ENCODE data around the gene GLYR1. TPM values are rescaled to one million over a fixed set of nuclear protein-coding genes. Genes with fewer than 3 reads are reported as not detected.

Gene GLYR1
- total RNA-seq, 1 experiment from 2014 or later = 67.3 TPM

DNA sequence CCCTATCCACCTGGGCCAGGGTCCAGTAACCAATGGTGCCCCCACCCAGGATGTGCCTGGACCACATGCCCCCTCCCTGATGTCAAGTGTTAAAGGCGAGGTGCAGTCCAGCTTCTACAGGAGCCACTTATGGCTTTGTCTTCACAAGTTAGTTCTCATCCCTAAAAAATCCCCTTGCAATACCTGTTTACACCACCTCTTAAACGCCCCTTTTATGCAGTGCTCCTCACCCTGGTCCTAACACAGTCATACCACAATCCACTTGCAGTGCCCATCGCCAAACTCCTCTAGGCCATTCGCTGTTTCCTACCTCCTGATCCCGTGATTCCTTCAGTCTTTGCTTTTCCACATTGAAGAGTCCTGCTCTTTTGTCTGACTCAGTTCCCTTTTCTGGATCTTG lies 7.1 kb downstream of the GLYR1 start:
- DNase-seq (ENCODE audit: unreplicated experiment) = no peak
- BruUV-seq (replicated peaks) = no TSS peak
- Mint-ChIP-seq H3K27me3 (ENCODE audit: insufficient read depth, unreplicated experiment) (no peaks in the 10 kb centered on the region), H3K4me1 (ENCODE audit: insufficient read depth, unreplicated experiment) (no peaks in the 10 kb centered on the region), H3K27ac (ENCODE audit: low read depth, unreplicated experiment) (no peak overlapping the region), H3K36me3 (ENCODE audit: insufficient read depth, unreplicated experiment) (peaks cover 95% of the 10 kb centered on the region), H3K4me3 (ENCODE audit: unreplicated experiment) (no peak overlapping the region), H3K9me3 (ENCODE audit: unreplicated experiment) (no peaks in the 10 kb centered on the region)
- intact Hi-C loops (cut with micrococcal nuclease) = loop anchor here (10.0 kb wide), 1 partner anchor 245 kb away; no protein-coding TSS in a partner anchor
- CTCF ChIA-PET = interaction anchor here (0.6 kb wide), 1 partner anchor 13 kb away, joined by 3 read pairs; no protein-coding TSS in a partner anchor
- POLR2A ChIA-PET = no interaction called here
- TF ChIP-seq CTCF (IDR thresholded peaks at IDR 0.05; ENCODE audit: unreplicated experiment) = no peak

DNA sequence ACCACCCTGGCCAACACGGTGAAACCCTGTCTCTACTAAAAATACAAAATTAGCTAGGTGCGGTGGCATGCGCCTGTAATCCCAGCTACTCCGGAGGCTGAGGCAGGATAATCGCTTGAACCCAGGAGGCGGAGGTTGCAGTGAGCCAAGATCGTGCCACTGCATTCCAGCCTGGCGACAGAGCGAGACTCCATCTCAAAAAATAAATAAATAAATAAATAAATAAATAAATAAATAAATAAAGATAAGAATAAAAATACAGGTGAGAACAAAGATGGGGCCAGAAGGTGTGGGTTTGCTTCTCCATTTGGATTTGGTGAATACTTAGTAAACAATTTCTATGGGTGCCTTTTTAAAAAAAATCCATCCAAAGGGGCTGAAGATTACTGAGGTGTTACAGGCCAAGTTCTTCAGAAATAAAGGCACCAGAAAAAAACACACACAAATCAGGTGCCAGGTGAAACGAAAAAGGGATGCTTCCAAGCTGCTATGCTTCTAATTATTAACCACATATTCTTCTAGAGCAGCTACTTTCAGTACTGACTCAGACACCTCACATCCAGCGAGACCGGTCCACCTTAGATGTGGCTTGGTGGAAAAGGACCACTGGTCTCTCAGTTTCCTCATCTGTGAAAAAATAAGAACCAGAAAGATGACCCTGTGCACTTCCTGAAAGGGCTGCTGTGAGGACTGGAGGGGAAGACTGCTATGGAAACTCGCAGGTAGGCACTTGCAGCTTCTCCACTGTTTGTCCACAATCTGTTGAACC lies 9.2 kb downstream of the GLYR1 start:
- H3K27me3 Mint-ChIP-seq (ENCODE audit: insufficient read depth, unreplicated experiment) = no peaks in the 10 kb centered on the region
- intact Hi-C loops (cut with micrococcal nuclease) = no loop called here
- no peaks in the 10 kb centered on the region for H3K4me1 Mint-ChIP-seq (ENCODE audit: insufficient read depth, unreplicated experiment)
- H3K9me3 Mint-ChIP-seq (ENCODE audit: unreplicated experiment) = no peaks in the 10 kb centered on the region
- no TSS peak for BruUV-seq (replicated peaks)
- POLR2A ChIA-PET = no interaction called here
- H3K4me3 Mint-ChIP-seq (ENCODE audit: unreplicated experiment) = no peak overlapping the region
- CTCF ChIA-PET = interaction anchor here (0.7 kb wide), 3 partner anchors 9 to 118 kb away, joined by 3 to 7 read pairs (median 3); no protein-coding TSS in a partner anchor
- peaks cover 93% of the 10 kb centered on the region for H3K36me3 Mint-ChIP-seq (ENCODE audit: insufficient read depth, unreplicated experiment)
- no peak for TF ChIP-seq CTCF (IDR thresholded peaks at IDR 0.05; ENCODE audit: unreplicated experiment)
- H3K27ac Mint-ChIP-seq (ENCODE audit: low read depth, unreplicated experiment) = no peak overlapping the region
- DNase-seq (ENCODE audit: unreplicated experiment) = no peak

- no TSS peak for BruUV-seq (replicated peaks)
- H3K27me3 Mint-ChIP-seq (ENCODE audit: insufficient read depth, unreplicated experiment) = no peaks in the 10 kb centered on the region
- no peak overlapping the region for H3K4me3 Mint-ChIP-seq (ENCODE audit: unreplicated experiment)
- no peaks in the 10 kb centered on the region for H3K9me3 Mint-ChIP-seq (ENCODE audit: unreplicated experiment)
- H3K4me1 Mint-ChIP-seq (ENCODE audit: insufficient read depth, unreplicated experiment) = no peaks in the 10 kb centered on the region
- peaks cover 90% of the 10 kb centered on the region for H3K36me3 Mint-ChIP-seq (ENCODE audit: insufficient read depth, unreplicated experiment)
- no peak for TF ChIP-seq CTCF (IDR thresholded peaks at IDR 0.05; ENCODE audit: unreplicated experiment)
- POLR2A ChIA-PET = interaction anchor here (1.5 to 1.6 kb wide), 2 partner anchors 10 to 34 kb away, joined by 4 to 6 read pairs; partner anchors contain the start of genes GLYR1 and ROGDI
- no peak overlapping the region for H3K27ac Mint-ChIP-seq (ENCODE audit: low read depth, unreplicated experiment)
- no peak for DNase-seq (ENCODE audit: unreplicated experiment)
- intact Hi-C loops (cut with micrococcal nuclease) = no loop called here
- CTCF ChIA-PET = interaction anchor here (0.6 kb wide), 1 partner anchor 8 kb away, joined by 6 read pairs; no protein-coding TSS in a partner anchor
Observed at GRCh38 chr16:4836727-4837126, 10.4 kb downstream of the GLYR1 start.

DNA sequence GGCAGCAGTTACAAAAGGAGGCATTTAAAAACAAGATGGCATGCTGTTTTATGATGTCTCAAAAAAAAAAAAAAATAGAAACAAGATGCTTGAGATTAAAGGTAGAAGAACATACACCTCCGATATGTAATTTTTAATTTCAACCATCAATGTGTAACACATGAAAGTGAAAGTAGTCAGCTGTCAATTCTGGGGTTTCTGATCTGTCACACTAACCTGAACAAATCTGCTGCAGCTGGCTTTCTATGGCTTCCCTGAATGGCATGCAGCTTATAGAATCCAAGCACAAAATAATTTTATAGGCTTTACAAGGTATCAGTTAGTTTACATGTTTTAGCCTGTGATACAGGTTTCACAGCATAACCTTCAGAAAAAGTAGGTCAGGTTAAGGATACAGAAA lies 13.5 kb downstream of the GLYR1 start:
- TF ChIP-seq CTCF (IDR thresholded peaks at IDR 0.05; ENCODE audit: unreplicated experiment) = no peak
- no peaks in the 10 kb centered on the region for H3K9me3 Mint-ChIP-seq (ENCODE audit: unreplicated experiment)
- no peak overlapping the region for H3K27ac Mint-ChIP-seq (ENCODE audit: low read depth, unreplicated experiment)
- DNase-seq (ENCODE audit: unreplicated experiment) = no peak
- H3K27me3 Mint-ChIP-seq (ENCODE audit: insufficient read depth, unreplicated experiment) = no peaks in the 10 kb centered on the region
- POLR2A ChIA-PET = interaction anchor here (0.7 to 1.2 kb wide), 2 partner anchors 9 to 12 kb away, joined by 3 read pairs; no protein-coding TSS in a partner anchor
- peaks cover 88% of the 10 kb centered on the region for H3K36me3 Mint-ChIP-seq (ENCODE audit: insufficient read depth, unreplicated experiment)
- H3K4me1 Mint-ChIP-seq (ENCODE audit: insufficient read depth, unreplicated experiment) = no peaks in the 10 kb centered on the region
- CTCF ChIA-PET = interaction anchor here (0.6 kb wide), 1 partner anchor 346 kb away, joined by 3 read pairs; no protein-coding TSS in a partner anchor
- no TSS peak for BruUV-seq (replicated peaks)
- H3K4me3 Mint-ChIP-seq (ENCODE audit: unreplicated experiment) = no peak overlapping the region
- intact Hi-C loops (cut with micrococcal nuclease) = no loop called here

Measured in MCF 10A (cell line).